ENCODE data around the gene TMEM69.

- no peak for TF ChIP-seq CTCF (IDR thresholded peaks at IDR 0.05)
- no peak for TF ChIP-seq ZFX (IDR thresholded peaks at IDR 0.05; ENCODE audit: borderline replicate concordance)
Measured at GRCh38 chr1:45669859-45670655, 17.9 kb upstream of the TMEM69 start.
